Stimulated activated memory B cell treated with anti-CD40 and anti-IgM and Interleukin-4, amounts not matched to agents 10 μg/mL and 1 μg/mL and 100 μg/mL, for 72 hours (primary cell): ENCODE results near the gene AGPS.
"Not testable (repeated sequence)": the region's sequence is repeated elsewhere in the genome, so short reads cannot be mapped to it uniquely, and the experiment has no call there.

Source experiments
- ATAC-seq: fragments of 150-1000 bp; cut with Tn5 transposase; 2 replicates; pipeline ENCODE4 v1.10.0; 2021
- H3K27ac Mint-ChIP-seq: one replicate; pipeline ENCODE4 v1.8.0; 2022; ENCODE audit warnings: mild to moderate bottlenecking, mixed read lengths
- H3K27me3 Mint-ChIP-seq: one replicate; pipeline ENCODE4 v1.8.0; 2022; ENCODE audit warnings: mixed read lengths
- H3K36me3 Mint-ChIP-seq: one replicate; pipeline ENCODE4 v1.8.0; 2022; ENCODE audit warnings: mixed read lengths
- H3K4me1 Mint-ChIP-seq: one replicate; pipeline ENCODE4 v1.8.0; 2022; ENCODE audit warnings: mixed read lengths
- H3K4me3 Mint-ChIP-seq: one replicate; pipeline ENCODE4 v1.8.0; 2022; ENCODE audit warnings: mild to moderate bottlenecking, moderate library complexity, mixed read lengths
- H3K9me3 Mint-ChIP-seq: one replicate; pipeline ENCODE4 v1.8.0; 2022; ENCODE audit warnings: mixed read lengths

The AGPS gene

GRCh38 chr2:177397481-177398289, 5.1 kb downstream of the AGPS start:
- Mint-ChIP-seq H3K4me3 (no peak overlapping the region), H3K36me3 (peaks cover 20% of the 10 kb centered on the region), H3K9me3 (no peaks in the 10 kb centered on the region), H3K27me3 (no peaks in the 10 kb centered on the region), H3K27ac (no peak overlapping the region), H3K4me1 (peaks cover 56% of the 10 kb centered on the region)
- peak; percentile 45 for ATAC-seq

- Mint-ChIP-seq H3K36me3 (peaks cover 20% of the 10 kb centered on the region), H3K9me3 (no peaks in the 10 kb centered on the region), H3K4me1 (peaks cover 56% of the 10 kb centered on the region), H3K27ac (no peak overlapping the region), H3K4me3 (no peak overlapping the region), H3K27me3 (no peaks in the 10 kb centered on the region)
- no peak for ATAC-seq
These were observed 5.7 kb downstream of the AGPS start for GRCh38 chr2:177398290-177398683.

- Mint-ChIP-seq H3K4me1 (peaks cover 56% of the 10 kb centered on the region), H3K36me3 (peaks cover 20% of the 10 kb centered on the region), H3K27me3 (no peaks in the 10 kb centered on the region), H3K4me3 (no peak overlapping the region), H3K9me3 (no peaks in the 10 kb centered on the region), H3K27ac (no peak overlapping the region)
- ATAC-seq = no peak
These were observed 6.2 kb downstream of the AGPS start for GRCh38 chr2:177398791-177399190.

- ATAC-seq = no peak
These were observed 6.8 kb downstream of the AGPS start for GRCh38 chr2:177399376-177399775.

GRCh38 chr2:177400337-177400923, 7.9 kb downstream of the AGPS start:
- no peak for ATAC-seq
- peaks cover 50% of the 10 kb centered on the region for H3K4me1 Mint-ChIP-seq

More at GRCh38 chr2:177399376-177399775, 6.8 kb downstream of the AGPS start:
- Mint-ChIP-seq H3K27me3 (no peaks in the 10 kb centered on the region), H3K9me3 (no peaks in the 10 kb centered on the region), H3K27ac (no peak overlapping the region), H3K4me3 (no peak overlapping the region), H3K4me1 (peaks cover 55% of the 10 kb centered on the region), H3K36me3 (peaks cover 20% of the 10 kb centered on the region)

DNA sequence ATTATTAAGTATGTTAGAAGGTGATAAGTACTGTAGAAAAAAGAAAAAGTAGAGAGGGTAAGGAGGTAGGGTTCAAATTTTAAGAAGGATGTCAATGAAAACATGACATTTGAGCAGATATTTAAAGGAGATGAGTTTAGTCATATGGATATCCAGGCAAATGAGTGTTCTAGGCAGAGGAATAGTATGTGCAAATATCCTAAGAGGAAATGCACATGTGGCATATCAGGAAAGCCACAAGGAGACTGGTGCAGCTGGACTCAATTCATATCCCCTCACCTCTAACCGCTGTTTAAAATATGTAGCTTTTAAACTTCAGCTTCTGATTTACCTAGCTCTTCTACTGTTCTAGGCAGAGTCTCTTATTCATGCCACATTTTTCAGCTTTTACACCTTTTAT, 9.5 kb downstream of the AGPS start:
- Mint-ChIP-seq H3K36me3 (peaks cover 21% of the 10 kb centered on the region), H3K27ac (no peak overlapping the region), H3K4me1 (peaks cover 55% of the 10 kb centered on the region), H3K9me3 (no peaks in the 10 kb centered on the region), H3K4me3 (no peak overlapping the region), H3K27me3 (no peaks in the 10 kb centered on the region)
- no peak for ATAC-seq

More at GRCh38 chr2:177400337-177400923, 7.9 kb downstream of the AGPS start:
- Mint-ChIP-seq H3K4me3 (no peak overlapping the region), H3K36me3 (peaks cover 22% of the 10 kb centered on the region), H3K9me3 (no peaks in the 10 kb centered on the region), H3K27me3 (no peaks in the 10 kb centered on the region), H3K27ac (no peak overlapping the region)

- Mint-ChIP-seq H3K27ac (no peak overlapping the region), H3K27me3 (no peaks in the 10 kb centered on the region), H3K4me3 (no peak overlapping the region), H3K9me3 (no peaks in the 10 kb centered on the region), H3K36me3 (peaks cover 14% of the 10 kb centered on the region), H3K4me1 (peaks cover 45% of the 10 kb centered on the region)
- ATAC-seq = no peak
These were observed 11.3 kb downstream of the AGPS start for GRCh38 chr2:177403838-177404237.

GRCh38 chr2:177404243-177404642, 11.7 kb downstream of the AGPS start:
- Mint-ChIP-seq H3K4me1 (peaks cover 43% of the 10 kb centered on the region), H3K27me3 (no peaks in the 10 kb centered on the region), H3K36me3 (peaks cover 15% of the 10 kb centered on the region), H3K9me3 (no peaks in the 10 kb centered on the region), H3K27ac (no peak overlapping the region), H3K4me3 (no peak overlapping the region)
- no peak for ATAC-seq

DNA sequence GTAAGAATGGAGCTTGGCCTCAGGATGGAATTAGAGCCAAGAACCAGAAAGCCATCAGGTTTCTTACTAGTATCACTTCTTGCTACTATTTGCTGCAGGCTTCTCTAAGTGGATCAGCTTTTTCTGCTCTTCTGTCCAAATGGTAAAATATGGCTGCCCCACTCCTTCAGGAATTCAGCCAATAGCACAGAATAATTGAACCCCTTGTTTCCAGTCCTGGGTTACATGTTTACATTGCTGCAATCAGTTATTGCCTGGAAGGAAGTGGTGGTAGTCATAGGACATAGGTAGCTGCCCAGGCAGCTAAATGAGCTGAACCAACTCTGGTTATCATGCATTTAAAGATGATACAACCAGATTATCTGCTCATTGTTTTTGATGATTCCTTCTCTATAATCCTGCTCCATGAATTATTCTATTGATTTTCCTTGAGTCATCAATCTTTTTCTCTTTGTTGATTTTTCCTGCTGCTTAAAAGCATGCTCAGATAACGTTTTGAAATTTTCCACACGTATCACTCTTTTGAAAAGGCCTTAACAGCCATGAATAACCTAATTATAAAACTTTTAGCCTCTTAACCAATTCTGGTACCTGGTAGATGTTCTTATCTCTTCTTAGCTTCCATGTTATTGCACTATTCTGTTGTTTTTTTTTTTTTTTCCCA, 12.6 kb downstream of the AGPS start:
- no peaks in the 10 kb centered on the region for H3K27me3 Mint-ChIP-seq
- no peak overlapping the region for H3K27ac Mint-ChIP-seq
- H3K4me1 Mint-ChIP-seq = peaks cover 43% of the 10 kb centered on the region
- no peaks in the 10 kb centered on the region for H3K9me3 Mint-ChIP-seq
- H3K36me3 Mint-ChIP-seq = peaks cover 19% of the 10 kb centered on the region
- ATAC-seq = no peak
- no peak overlapping the region for H3K4me3 Mint-ChIP-seq

- Mint-ChIP-seq H3K9me3 (no peaks in the 10 kb centered on the region), H3K4me3 (no peak overlapping the region), H3K4me1 (peaks cover 43% of the 10 kb centered on the region), H3K27me3 (no peaks in the 10 kb centered on the region), H3K27ac (no peak overlapping the region), H3K36me3 (peaks cover 19% of the 10 kb centered on the region)
- no peak for ATAC-seq
These were observed 13.6 kb downstream of the AGPS start for GRCh38 chr2:177406182-177406581.

- peaks cover 48% of the 10 kb centered on the region for H3K4me1 Mint-ChIP-seq
- ATAC-seq = no peak
- peaks cover 19% of the 10 kb centered on the region for H3K36me3 Mint-ChIP-seq
- no peak overlapping the region for H3K27ac Mint-ChIP-seq
- no peak overlapping the region for H3K4me3 Mint-ChIP-seq
- H3K9me3 Mint-ChIP-seq = no peaks in the 10 kb centered on the region
- no peaks in the 10 kb centered on the region for H3K27me3 Mint-ChIP-seq
These were observed 14.5 kb downstream of the AGPS start for GRCh38 chr2:177407031-177407430.

- H3K4me3 Mint-ChIP-seq, ATAC-seq, H3K27me3 Mint-ChIP-seq, H3K9me3 Mint-ChIP-seq, H3K27ac Mint-ChIP-seq: not testable (repeated sequence)
- Mint-ChIP-seq H3K4me1 (peaks cover 47% of the 10 kb centered on the region), H3K36me3 (peaks cover 21% of the 10 kb centered on the region)
These were observed 18.1 kb downstream of the AGPS start for GRCh38 chr2:177410629-177411028.

DNA sequence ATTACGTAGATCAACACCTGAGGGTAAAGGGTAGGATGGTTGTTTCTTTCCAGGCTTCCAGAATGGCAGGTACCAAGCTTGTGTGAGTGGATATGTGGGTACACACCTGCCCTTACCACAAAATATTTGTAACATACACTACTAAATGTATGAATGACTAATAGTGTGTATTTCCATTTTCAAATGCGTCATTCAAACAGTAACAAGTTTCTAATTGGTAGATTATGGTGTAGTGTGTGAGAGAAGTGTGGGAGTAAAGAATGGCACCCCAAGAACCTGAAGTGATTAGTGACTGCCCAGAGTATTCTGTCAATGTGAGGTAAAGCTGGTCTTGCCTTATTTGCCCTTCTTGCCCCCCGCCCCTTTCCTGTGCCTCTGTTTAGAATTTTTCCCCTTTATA, 21.1 kb downstream of the AGPS start:
- Mint-ChIP-seq H3K9me3 (no peaks in the 10 kb centered on the region), H3K4me3 (no peak overlapping the region), H3K27me3 (no peaks in the 10 kb centered on the region), H3K27ac (no peak overlapping the region), H3K36me3 (peaks cover 12% of the 10 kb centered on the region), H3K4me1 (peaks cover 35% of the 10 kb centered on the region)
- ATAC-seq = no peak

- Mint-ChIP-seq H3K27me3 (no peaks in the 10 kb centered on the region), H3K4me3 (no peak overlapping the region), H3K27ac (no peak overlapping the region), H3K9me3 (no peaks in the 10 kb centered on the region), H3K4me1 (peaks cover 12% of the 10 kb centered on the region), H3K36me3 (peaks cover 13% of the 10 kb centered on the region)
- ATAC-seq = no peak
These were observed 26.7 kb downstream of the AGPS start for GRCh38 chr2:177419274-177419673.

DNA sequence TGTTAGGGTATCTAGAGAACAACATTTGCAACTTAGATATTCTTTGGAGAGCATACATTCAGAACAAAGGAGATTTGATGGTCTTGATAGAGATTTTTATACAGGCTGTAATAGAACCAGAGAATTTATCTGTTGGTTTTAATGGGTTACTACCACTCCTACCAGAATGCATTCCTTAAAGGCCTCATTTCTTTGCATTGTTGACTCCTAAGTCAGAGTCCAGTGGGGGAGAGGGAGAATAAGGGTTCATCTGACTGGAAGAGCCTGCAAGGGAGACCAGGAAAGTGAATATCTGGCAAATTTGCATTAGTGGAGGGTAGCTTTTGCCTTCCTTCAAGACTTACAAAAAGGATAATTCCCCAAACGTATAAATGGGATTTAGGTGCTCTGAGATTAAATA, 29.7 kb downstream of the AGPS start:
- Mint-ChIP-seq H3K36me3 (peaks cover 43% of the 10 kb centered on the region), H3K4me3 (no peak overlapping the region), H3K4me1 (peaks cover 15% of the 10 kb centered on the region), H3K27ac (no peak overlapping the region), H3K27me3 (no peaks in the 10 kb centered on the region), H3K9me3 (peaks cover 5% of the 10 kb centered on the region)
- no peak for ATAC-seq

DNA sequence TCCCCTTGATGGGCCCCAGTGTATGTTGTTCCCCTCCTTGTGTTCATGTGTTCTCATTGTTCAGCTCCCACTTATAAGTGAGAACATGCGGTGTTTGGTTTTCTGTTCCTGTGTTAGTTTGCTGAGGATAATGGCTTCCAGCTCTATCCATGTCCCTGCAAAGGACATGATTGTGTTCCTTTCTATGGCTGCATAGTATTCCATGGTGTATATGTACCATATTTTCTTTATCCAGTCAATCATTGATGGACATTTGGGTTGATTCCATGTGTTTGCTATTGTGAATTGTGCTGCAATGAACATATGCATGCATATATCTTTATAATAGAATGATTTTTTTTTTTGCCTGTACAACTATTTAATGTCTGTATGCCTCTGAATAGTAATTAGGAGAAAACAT, 31.5 kb downstream of the AGPS start:
- H3K27ac Mint-ChIP-seq, ATAC-seq, H3K4me3 Mint-ChIP-seq, H3K27me3 Mint-ChIP-seq: not testable (repeated sequence)
- H3K9me3 Mint-ChIP-seq = peaks cover 18% of the 10 kb centered on the region
- H3K4me1 Mint-ChIP-seq = peaks cover 22% of the 10 kb centered on the region
- peaks cover 61% of the 10 kb centered on the region for H3K36me3 Mint-ChIP-seq
